IPS-18c (cell line): Measurements from ENCODE around the gene BIRC6.
"Not testable (repeated sequence)": the region's sequence is repeated elsewhere in the genome, so short reads cannot be mapped to it uniquely, and the experiment has no call there.

Source experiments
- H3K4me3 ChIP-seq: 2 replicates; pipeline ENCODE4 v1.7.0; 2013; ENCODE audit warnings: low read depth, mild to moderate bottlenecking, low read length, moderate library complexity; ENCODE audit not compliant: insufficient read depth
- H3K9me3 ChIP-seq: one replicate; pipeline ENCODE4 v1.6.1; 2013; ENCODE audit warnings: mild to moderate bottlenecking, low read length, moderate library complexity; ENCODE audit not compliant: control insufficient read depth, insufficient read depth

Gene BIRC6

GRCh38 chr2:32617599-32618189 is 260.9 kb downstream of the BIRC6 start:
- Histone ChIP-seq H3K9me3 (no peaks in the 10 kb centered on the region), H3K4me3 (no peak overlapping the region)

- Histone ChIP-seq H3K9me3 (peaks cover 2% of the 10 kb centered on the region), H3K4me3 (no peak overlapping the region)
Measured at GRCh38 chr2:32622570-32623310, 265.9 kb downstream of the BIRC6 start.

- peaks cover 2% of the 10 kb centered on the region for H3K9me3 ChIP-seq
Measured at GRCh38 chr2:32623311-32623706, 266.5 kb downstream of the BIRC6 start.

GRCh38 chr2:32624812-32625211 is 268.0 kb downstream of the BIRC6 start:
- peaks cover 2% of the 10 kb centered on the region for H3K9me3 ChIP-seq
- no peak overlapping the region for H3K4me3 ChIP-seq

More at GRCh38 chr2:32623311-32623706, 266.5 kb downstream of the BIRC6 start:
- no peak overlapping the region for H3K4me3 ChIP-seq

- Histone ChIP-seq H3K9me3 (peaks cover 2% of the 10 kb centered on the region), H3K4me3 (peak overlapping the region; percentile 77; the same call in 1 of the 2 replicates)
Measured at GRCh38 chr2:32626639-32627221, 269.9 kb downstream of the BIRC6 start.

GRCh38 chr2:32627441-32627813 is 270.6 kb downstream of the BIRC6 start:
- Histone ChIP-seq H3K4me3 (peak overlapping the region; percentile 77), H3K9me3 (peaks cover 2% of the 10 kb centered on the region)

- Histone ChIP-seq H3K4me3 (peak within 1 kb of the TSS; percentile 77), H3K9me3 (no peaks in the 10 kb centered on the region)
Measured at GRCh38 chr2:32627814-32628579, 271.2 kb downstream of the BIRC6 start, which contains the start of gene TTC27. TSS of gene TTC27 (plus strand) at chr2:32628050. CDS start at chr2:32628293, 243 bp downstream.

GRCh38 chr2:32632089-32632488 is 275.3 kb downstream of the BIRC6 start:
- no peaks in the 10 kb centered on the region for H3K9me3 ChIP-seq
- H3K4me3 ChIP-seq, result no peak overlapping the region

- no peak overlapping the region for H3K4me3 ChIP-seq
- no peaks in the 10 kb centered on the region for H3K9me3 ChIP-seq
Measured at GRCh38 chr2:32633040-32633439, 276.2 kb downstream of the BIRC6 start.

- H3K9me3 ChIP-seq, H3K4me3 ChIP-seq: not testable (repeated sequence)
Measured at GRCh38 chr2:32638548-32638947, 281.7 kb downstream of the BIRC6 start.

GRCh38 chr2:32641180-32641579 is 284.4 kb downstream of the BIRC6 start:
- no peak overlapping the region for H3K4me3 ChIP-seq
- no peaks in the 10 kb centered on the region for H3K9me3 ChIP-seq

- no peak overlapping the region for H3K4me3 ChIP-seq
- no peaks in the 10 kb centered on the region for H3K9me3 ChIP-seq
Measured at GRCh38 chr2:32647180-32647651, 290.4 kb downstream of the BIRC6 start.

- peaks cover 3% of the 10 kb centered on the region for H3K9me3 ChIP-seq
- H3K4me3 ChIP-seq, result no peak overlapping the region
Measured at GRCh38 chr2:32652555-32653209, 295.9 kb downstream of the BIRC6 start.

GRCh38 chr2:32656069-32656468 is 299.2 kb downstream of the BIRC6 start:
- Histone ChIP-seq H3K9me3 (peaks cover 3% of the 10 kb centered on the region), H3K4me3 (no peak overlapping the region)

- no peak overlapping the region for H3K4me3 ChIP-seq
- H3K9me3 ChIP-seq, result no peaks in the 10 kb centered on the region
Measured at GRCh38 chr2:32663864-32664263, 307.0 kb downstream of the BIRC6 start.

GRCh38 chr2:32666704-32667103 is 309.9 kb downstream of the BIRC6 start:
- Histone ChIP-seq H3K9me3 (no peaks in the 10 kb centered on the region), H3K4me3 (no peak overlapping the region)

- no peak overlapping the region for H3K4me3 ChIP-seq
- H3K9me3 ChIP-seq, result no peaks in the 10 kb centered on the region
Measured at GRCh38 chr2:32668254-32668653, 311.4 kb downstream of the BIRC6 start.
